GM18508 (cell line): ENCODE results near the gene TBC1D12.
"Not testable (repeated sequence)": the region's sequence is repeated elsewhere in the genome, so short reads cannot be mapped to it uniquely, and the experiment has no call there.

Experiments
- ATAC-seq: cut with Tn5 transposase; IDR thresholded peaks from one replicate; pipeline ENCODE4 v1.9.1; 2021; ENCODE audit warnings: moderate number of reproducible peaks; ENCODE audit not compliant: insufficient read depth, unreplicated experiment

Gene TBC1D12

DNA sequence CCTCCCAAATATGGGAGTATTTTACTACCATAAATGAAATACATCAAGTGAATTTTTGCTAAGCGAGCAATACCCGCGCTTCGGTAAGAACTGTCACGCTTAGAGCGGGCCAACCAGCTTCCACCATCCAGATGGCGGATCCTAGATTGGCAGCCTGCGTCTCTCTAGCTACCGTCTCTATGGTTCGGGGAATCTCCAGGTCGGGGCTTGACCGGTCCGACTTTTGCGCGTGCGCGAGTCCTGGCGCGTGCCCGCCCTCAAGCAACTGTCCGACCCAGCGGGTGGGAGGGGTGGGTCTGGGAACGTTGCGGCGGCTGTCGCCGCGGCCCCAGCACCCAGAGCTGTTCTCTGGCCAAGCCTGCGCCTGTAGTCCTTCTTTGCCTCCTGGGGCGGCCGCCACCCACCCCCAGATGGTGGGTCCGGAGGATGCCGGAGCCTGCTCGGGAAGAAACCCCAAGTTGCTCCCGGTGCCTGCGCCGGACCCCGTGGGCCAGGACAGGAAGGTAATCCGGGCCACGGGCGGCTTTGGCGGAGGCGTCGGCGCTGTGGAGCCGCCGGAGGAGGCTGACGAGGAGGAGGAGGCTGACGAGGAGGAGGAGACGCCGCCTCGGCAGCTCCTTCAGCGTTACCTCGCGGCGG, at the start of gene TBC1D12:
TSS of gene TBC1D12 (plus strand) at position 338 of the 639 bp plus-strand sequence. CDS start at position 411, 73 bp downstream.
- ATAC-seq = peak; percentile 63

DNA sequence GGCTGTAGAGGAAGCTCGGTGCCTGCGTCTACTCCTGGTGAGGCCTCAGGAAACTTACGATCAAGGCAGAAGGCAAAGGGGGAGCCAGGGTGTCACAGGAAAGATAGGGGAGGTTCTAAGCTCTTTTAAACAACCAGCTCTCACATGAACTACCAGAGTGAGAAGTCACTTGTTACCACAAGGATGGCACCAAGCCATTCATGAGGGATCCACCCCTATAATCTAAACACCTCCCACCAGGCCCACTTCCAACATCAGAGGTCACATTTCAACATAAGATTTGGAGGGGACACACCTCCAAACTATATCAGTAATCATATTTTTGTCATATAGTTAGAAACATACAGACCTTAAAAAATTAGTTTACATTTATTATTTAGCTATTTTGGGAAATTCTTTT, 49.0 kb upstream of the TBC1D12 start:
- no peak for ATAC-seq

DNA sequence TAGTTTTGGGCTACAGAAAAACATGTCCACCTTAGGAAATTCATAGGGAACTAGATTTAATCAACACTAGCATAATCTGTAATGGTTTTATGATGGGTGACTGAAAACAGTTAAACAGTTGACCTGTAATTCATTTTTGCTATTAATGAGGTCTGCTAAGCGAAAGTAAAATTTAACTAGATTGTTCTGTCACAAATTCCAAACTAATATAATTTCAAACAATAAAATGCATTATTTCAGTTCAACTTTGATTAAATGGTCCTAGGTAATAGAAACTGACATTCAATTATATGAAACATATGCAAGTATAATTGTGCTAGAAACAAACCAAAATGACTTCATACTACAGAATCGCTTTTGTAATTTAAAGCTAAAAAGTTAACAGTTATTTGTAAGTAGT, 46.5 kb upstream of the TBC1D12 start:
- no peak for ATAC-seq

- ATAC-seq = no peak
Observed at GRCh38 chr10:94357193-94357592, 45.1 kb upstream of the TBC1D12 start.

DNA sequence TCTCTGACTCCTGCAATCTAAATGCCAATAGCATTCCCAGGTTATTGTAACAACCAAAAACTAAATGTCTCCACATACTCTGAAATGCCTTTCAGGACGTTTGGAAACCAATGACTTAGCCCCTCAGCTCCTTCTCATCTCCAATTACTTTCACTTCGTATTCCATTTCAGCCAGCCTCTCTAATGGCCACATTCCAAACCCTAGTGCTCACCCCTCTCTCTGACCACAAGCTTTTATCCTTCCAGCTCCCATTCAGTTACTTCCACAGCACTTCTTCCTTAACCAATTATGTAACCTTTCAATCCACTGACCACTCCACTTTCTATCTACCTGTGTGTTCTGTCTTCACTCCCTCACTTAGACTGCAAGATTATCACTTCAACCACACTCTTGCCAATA, 43.9 kb upstream of the TBC1D12 start:
- ATAC-seq = no peak

- no peak for ATAC-seq
Observed at GRCh38 chr10:94361171-94361794, 41.1 kb upstream of the TBC1D12 start.

GRCh38 chr10:94362360-94363250, 39.7 kb upstream of the TBC1D12 start, which contains the start of gene NOC3L:
TSS of gene NOC3L (minus strand) at chr10:94362939. CDS start at chr10:94362838, 101 bp downstream.
- ATAC-seq = peak; percentile 87

DNA sequence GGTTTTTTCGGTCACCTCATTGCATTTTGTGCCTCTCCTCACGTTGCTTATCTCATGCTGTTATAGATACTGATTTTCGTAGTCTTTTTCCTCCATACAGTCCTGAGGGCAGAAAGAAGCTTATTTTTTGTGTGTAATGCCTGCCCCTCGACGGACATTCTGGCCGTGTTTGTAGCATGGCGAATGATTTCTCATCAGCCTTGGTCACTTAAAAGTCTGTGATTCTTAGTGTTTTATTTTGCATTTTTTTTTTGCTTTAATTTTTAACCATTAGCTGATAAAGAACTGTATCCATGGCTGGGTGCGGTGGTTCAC, 39.1 kb upstream of the TBC1D12 start:
- no peak for ATAC-seq

DNA sequence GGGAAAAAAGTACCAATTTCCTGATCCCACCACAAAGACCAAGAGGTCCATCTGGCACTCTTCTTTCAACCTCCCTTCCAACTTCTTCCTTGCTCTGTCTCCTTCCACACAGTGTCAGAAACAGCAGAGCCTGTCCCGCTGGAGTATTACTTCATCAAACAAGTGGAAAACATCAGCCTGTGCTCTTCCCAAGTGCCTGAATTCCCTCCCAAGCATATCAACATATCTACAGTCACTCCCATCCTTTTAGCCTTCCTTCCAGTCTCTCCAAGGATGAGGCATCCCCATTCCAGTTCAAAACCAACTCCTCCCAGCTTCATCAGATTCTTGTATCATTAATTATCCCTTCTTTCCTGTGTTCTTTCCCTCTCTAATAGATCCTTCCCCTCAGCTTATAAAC, 37.9 kb upstream of the TBC1D12 start:
- no peak for ATAC-seq

DNA sequence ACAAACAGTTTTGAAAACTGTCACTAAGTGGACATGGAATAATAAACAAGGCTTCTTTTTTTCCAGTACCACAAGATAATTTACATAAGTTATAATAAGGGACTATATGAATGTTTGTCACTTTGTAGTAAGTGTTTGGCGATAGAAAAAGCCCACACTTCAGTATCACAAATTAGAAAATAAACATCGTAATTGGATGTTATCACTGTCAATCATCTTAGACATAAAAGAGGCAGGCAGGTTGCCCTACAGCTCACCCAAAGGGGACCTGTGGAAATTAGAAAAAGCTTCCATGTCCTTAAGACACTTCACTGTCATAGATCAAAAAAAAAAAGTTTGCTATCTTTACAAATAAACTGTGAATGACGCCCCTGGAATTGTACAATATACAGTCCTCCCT, 36.0 kb upstream of the TBC1D12 start:
- no peak for ATAC-seq

DNA sequence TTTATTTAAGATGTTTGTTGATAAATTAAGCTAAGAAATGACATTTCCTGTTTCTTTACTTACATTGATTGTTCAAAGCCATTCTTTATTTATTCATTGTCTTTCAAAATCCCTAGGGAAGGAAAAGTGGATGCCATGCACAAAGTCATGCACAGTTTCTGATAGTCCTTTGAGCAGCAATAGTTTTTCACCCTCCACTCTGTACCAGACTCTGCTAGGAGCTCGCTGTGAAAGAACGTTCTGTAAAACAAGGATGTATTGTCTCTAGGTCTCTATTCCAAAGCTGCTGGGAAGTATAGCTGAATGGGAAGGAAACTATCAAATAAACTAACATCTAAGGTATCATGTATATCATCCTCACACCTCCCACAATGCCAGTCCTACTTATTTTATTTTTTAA, 31.8 kb upstream of the TBC1D12 start:
- ATAC-seq = no peak

DNA sequence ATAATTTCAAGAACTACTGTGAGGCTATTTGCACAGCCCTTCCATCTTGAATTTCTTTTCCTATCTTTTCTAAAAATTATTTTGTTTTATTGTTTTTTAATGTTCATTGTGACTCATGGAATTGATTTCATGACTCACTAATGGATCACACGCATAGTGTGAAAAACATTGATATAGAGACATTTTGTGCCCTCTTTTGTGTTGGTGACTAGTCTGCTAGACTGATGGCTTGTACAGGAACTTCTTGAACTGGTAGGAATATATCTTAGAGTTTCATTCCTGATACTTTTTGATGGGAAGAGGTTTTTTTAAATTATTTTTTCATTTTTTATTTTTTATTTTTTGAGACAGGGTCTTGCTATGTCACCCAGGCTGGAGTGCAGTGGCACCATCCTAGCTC, 27.0 kb upstream of the TBC1D12 start:
- no peak for ATAC-seq

DNA sequence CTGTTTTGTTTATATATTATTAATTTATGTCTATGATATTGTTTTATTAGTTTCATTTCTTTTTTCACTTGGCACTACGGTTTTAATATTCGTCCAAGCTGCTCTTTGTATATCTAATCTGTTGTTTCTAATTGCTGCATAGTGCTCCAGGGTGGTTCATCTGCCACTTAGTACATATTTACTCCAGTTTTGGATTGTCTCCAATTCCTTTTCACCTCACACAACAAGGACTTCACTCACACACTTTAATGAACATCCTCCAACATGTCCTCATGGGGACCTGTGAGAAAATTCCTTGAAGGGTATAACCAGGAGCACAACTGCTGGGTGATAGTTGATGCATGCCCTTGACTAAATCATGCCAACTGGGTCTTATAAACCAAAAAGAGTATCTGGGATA, 25.5 kb upstream of the TBC1D12 start:
- ATAC-seq = no peak

GRCh38 chr10:94383530-94383929, 18.8 kb upstream of the TBC1D12 start:
- no peak for ATAC-seq

GRCh38 chr10:94385733-94386132, 16.6 kb upstream of the TBC1D12 start:
- not testable (repeated sequence) for ATAC-seq

GRCh38 chr10:94392117-94392516, 10.2 kb upstream of the TBC1D12 start:
- not testable (repeated sequence) for ATAC-seq

GRCh38 chr10:94397549-94398370, 4.6 kb upstream of the TBC1D12 start:
- no peak for ATAC-seq

DNA sequence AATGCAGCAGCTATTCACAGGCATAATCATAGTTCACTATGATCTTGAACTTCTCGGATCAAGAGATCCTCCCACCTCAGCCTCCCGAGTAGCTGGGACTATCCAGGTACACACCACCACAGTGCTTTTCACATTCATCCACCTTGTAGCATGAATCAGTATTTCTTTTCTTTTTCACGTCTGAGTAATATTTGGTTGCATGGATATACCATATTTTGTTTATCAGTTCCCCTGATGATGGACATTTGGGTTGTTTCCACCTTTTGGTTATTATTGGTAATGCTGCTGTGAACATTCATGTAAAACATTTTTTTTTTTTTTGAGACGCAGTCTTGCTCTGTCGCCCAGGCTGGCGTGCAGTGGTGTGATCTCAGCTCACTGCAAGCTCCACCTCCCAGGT, 3.6 kb upstream of the TBC1D12 start:
- no peak for ATAC-seq

GRCh38 chr10:94402843-94403379, 570 bp downstream of the TBC1D12 start:
- ATAC-seq = no peak
